Measurements from ENCODE around the gene SHANK3. TPM values are rescaled to one million over a fixed set of nuclear protein-coding genes. Genes with fewer than 3 reads are reported as not detected.
A peak's percentile ranks its signal among the peaks of the same experiment; 100 is the strongest.

Gene SHANK3
- total and polyA plus RNA-seq, 2 of the 8 experiments (the other 6 are each of a cell fraction or from before 2014, with no cell fraction given): 1.5 to 6.0 TPM

DNA sequence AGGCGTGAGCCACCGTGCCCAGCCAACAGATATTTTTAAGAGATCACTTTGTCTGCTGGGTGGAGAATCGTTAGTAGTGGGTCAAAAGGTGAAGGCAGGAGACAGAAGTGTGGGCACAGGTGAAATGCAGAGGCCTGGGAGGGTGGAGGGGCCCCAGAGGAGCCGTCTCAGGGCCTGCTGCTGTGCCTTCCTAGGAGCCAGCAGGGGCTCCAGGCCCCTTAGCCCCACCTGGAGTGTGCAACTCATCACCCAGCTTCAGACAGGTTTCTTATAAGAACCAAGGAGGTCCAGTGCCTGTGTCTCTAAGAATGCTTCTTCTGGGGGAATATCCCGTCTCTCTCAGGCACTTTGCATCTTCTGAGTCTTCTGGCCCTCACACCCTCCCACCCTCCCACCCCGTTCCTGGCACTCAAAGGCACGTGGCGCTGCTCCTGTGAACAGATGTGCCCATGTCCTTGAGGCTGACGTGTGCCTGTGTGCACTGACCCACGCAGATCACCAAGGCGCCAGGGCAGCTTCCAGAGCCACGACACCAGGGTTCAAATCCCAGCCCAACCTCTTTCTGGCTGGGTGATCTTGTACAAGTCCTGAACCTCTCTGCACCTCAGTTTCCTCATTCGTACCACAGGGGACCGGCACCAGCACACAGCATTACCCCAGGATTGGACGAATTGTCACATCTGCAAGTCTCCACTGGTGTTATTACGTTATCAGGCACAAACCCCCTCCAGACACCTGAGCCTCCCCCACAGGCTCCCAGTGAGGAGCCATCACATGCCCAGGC, 48.1 kb upstream of the SHANK3 start:
- Histone ChIP-seq H3K27ac (ENCODE audit: low read depth, low read length) (no peak overlapping the region), H3K56ac (replicated peaks; ENCODE audit: insufficient read length, low read depth, low read length) (no peak overlapping the region), H3K18ac (ENCODE audit: extremely low read depth, low read length) (no peak overlapping the region), H3K9ac (replicated peaks in 1 of 4; ENCODE audit: extremely low read depth in 1 of 4, low read depth in 3 of 4, low read length in 3 of 4) (no peak overlapping the region), H4K20me1 (replicated peaks in 1 of 2; ENCODE audit: control insufficient read depth in 1 of 2, insufficient read depth in 2 of 2, low read length in 2 of 2) (peaks cover 0 to 12% of the 10 kb centered on the region in 2 experiments), H2BK20ac (ENCODE audit: low read length) (no peak overlapping the region), H2BK5ac (ENCODE audit: low read depth, low read length) (no peak overlapping the region), H3K27me3 (replicated peaks in 1 of 4; ENCODE audit: control insufficient read depth in 3 of 4, extremely low read depth in 1 of 4, insufficient read depth in 3 of 4, low read length in 3 of 4) (peaks cover 0 to 10% (median 7%) of the 10 kb centered on the region in 4 experiments; a peak in 4 of 7 replicates), H2BK12ac (ENCODE audit: low read depth, low read length) (no peak overlapping the region), H3K9me3 (ENCODE audit: insufficient read depth in 2 of 2, low read depth in 1 of 2, low read length in 1 of 2) (no peaks in the 10 kb centered on the region), H3K14ac (ENCODE audit: insufficient read length) (no peak overlapping the region), H2BK120ac (replicated peaks; ENCODE audit: low read depth, low read length) (no peak overlapping the region), H3K23ac (ENCODE audit: insufficient read length) (no peak overlapping the region), H3K4me2 (ENCODE audit: insufficient read depth in 1 of 2, low read depth in 2 of 2, low read length in 2 of 2) (no peak overlapping the region), H3K23me2 (ENCODE audit: low read depth, low read length) (peaks cover 13% of the 10 kb centered on the region), H3K4me3 (ENCODE audit: extremely low read depth in 1 of 4, insufficient read depth in 2 of 4, low read depth in 3 of 4, low read length in 4 of 4) (no peak overlapping the region), H3K4ac (replicated peaks; ENCODE audit: insufficient read length, low read depth, low read length) (no peak overlapping the region), H3K36me3 (ENCODE audit: control insufficient read depth in 2 of 4, insufficient read depth in 4 of 4, low read length in 3 of 4) (no peaks in the 10 kb centered on the region), H2BK15ac (ENCODE audit: low read length) (no peak overlapping the region), H3K79me1 (ENCODE audit: low read depth, low read length) (peaks cover 4% of the 10 kb centered on the region), H3K4me1 (replicated peaks in 1 of 4; ENCODE audit: control insufficient read depth in 3 of 4, insufficient read depth in 4 of 4, low read length in 3 of 4) (peaks cover 0 to 18% (median 12%) of the 10 kb centered on the region in 4 experiments; a peak in 6 of 7 replicates), H2AK5ac (ENCODE audit: low read depth, low read length) (no peak overlapping the region), H3K79me2 (ENCODE audit: control insufficient read depth in 1 of 2, insufficient read depth in 2 of 2, low read length in 2 of 2) (no peaks in the 10 kb centered on the region), H4K5ac (ENCODE audit: insufficient read length, low read depth, low read length) (no peak overlapping the region), H4K8ac (ENCODE audit: extremely low read depth, insufficient read depth, low read length) (no peak overlapping the region), H2AFZ (ENCODE audit: low read length) (no peak overlapping the region), H4K91ac (replicated peaks; ENCODE audit: insufficient read length, low read length) (no peak overlapping the region)
- CTCF ChIA-PET (ENCODE audit: partially characterized antibody): interaction anchor here (0.7 to 15.7 kb wide), 10 partner anchors 9 to 383 kb away, joined by 3 to 281 read pairs (median 4); no protein-coding TSS in a partner anchor
- FAIRE-seq (no peak), DNase-seq (ENCODE audit: low read depth in 1 of 2, low spot score in 2 of 2) (peak in 1 of 2 experiments; percentile 29)
- POLR2A ChIA-PET (ENCODE audit: partially characterized antibody): no interaction called here
- WGBS, 2 experiments (ENCODE audit: extremely low coverage in 1 of 2, insufficient coverage in 1 of 2, insufficient read length in 1 of 2, insufficient replicate concordance in 2 of 2, low coverage in 1 of 2, low lambda C conversion rate in 2 of 2, missing lambda C conversion rate in 1 of 2): 78% methylated on average over 14 of the region's 16 CpGs; no CpG with 5 or more reads in 1 of the 2 experiments
- TF ChIP-seq JUN (IDR thresholded peaks at IDR 0.05; ENCODE audit: low read depth, low read length) (no peak), TAF1 (IDR thresholded peaks at IDR 0.05; ENCODE audit: low read depth, low read length) (no peak), JUND (IDR thresholded peaks at IDR 0.05; ENCODE audit: low read length) (no peak), GTF2F1 (IDR thresholded peaks at IDR 0.05; ENCODE audit: borderline replicate concordance, low read depth, low read length) (no peak), KDM5A (IDR thresholded peaks at IDR 0.05; ENCODE audit: low read length) (no peak), RFX5 (IDR thresholded peaks at IDR 0.05; ENCODE audit: borderline replicate concordance, low read depth, low read length) (no peak), POLR2A (IDR thresholded peaks at IDR 0.05; ENCODE audit: control extremely low read depth in 1 of 2, low read depth in 2 of 2, low read length in 2 of 2) (no peak), YY1 (IDR thresholded peaks at IDR 0.05; ENCODE audit: low read depth, low read length) (no peak), RBBP5 (IDR thresholded peaks at IDR 0.05; ENCODE audit: borderline replicate concordance, low read depth, low read length) (no peak), SAP30 (IDR thresholded peaks at IDR 0.05; ENCODE audit: insufficient read depth, insufficient replicate concordance, low read length) (no peak), EZH2 (IDR thresholded peaks at IDR 0.05; ENCODE audit: low read depth, low read length, severe bottlenecking) (no peak), NRF1 (IDR thresholded peaks at IDR 0.05; ENCODE audit: low read depth, low read length) (no peak), HDAC2 (IDR thresholded peaks at IDR 0.05; ENCODE audit: borderline replicate concordance in 1 of 2, low read depth in 2 of 2, low read length in 2 of 2) (no peak)
